ENCODE measurements around the gene EPHA2.

GRCh38 chr1:16137890-16138467, 17.9 kb downstream of the EPHA2 start:
- TF ChIP-seq, protein P1, sequence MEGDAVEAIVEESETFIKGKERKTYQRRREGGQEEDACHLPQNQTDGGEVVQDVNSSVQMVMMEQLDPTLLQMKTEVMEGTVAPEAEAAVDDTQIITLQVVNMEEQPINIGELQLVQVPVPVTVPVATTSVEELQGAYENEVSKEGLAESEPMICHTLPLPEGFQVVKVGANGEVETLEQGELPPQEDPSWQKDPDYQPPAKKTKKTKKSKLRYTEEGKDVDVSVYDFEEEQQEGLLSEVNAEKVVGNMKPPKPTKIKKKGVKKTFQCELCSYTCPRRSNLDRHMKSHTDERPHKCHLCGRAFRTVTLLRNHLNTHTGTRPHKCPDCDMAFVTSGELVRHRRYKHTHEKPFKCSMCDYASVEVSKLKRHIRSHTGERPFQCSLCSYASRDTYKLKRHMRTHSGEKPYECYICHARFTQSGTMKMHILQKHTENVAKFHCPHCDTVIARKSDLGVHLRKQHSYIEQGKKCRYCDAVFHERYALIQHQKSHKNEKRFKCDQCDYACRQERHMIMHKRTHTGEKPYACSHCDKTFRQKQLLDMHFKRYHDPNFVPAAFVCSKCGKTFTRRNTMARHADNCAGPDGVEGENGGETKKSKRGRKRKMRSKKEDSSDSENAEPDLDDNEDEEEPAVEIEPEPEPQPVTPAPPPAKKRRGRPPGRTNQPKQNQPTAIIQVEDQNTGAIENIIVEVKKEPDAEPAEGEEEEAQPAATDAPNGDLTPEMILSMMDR (IDR thresholded peaks at IDR 0.05): no peak
- no peak for TF ChIP-seq ZFX (IDR thresholded peaks at IDR 0.05; ENCODE audit: borderline replicate concordance)
